ENCODE data around the gene FLII. TPM values are rescaled to one million over a fixed set of nuclear protein-coding genes. Genes with fewer than 3 reads are reported as not detected.

The FLII gene
- total RNA-seq, 1 donor from 2014 or later = 277 TPM

DNA sequence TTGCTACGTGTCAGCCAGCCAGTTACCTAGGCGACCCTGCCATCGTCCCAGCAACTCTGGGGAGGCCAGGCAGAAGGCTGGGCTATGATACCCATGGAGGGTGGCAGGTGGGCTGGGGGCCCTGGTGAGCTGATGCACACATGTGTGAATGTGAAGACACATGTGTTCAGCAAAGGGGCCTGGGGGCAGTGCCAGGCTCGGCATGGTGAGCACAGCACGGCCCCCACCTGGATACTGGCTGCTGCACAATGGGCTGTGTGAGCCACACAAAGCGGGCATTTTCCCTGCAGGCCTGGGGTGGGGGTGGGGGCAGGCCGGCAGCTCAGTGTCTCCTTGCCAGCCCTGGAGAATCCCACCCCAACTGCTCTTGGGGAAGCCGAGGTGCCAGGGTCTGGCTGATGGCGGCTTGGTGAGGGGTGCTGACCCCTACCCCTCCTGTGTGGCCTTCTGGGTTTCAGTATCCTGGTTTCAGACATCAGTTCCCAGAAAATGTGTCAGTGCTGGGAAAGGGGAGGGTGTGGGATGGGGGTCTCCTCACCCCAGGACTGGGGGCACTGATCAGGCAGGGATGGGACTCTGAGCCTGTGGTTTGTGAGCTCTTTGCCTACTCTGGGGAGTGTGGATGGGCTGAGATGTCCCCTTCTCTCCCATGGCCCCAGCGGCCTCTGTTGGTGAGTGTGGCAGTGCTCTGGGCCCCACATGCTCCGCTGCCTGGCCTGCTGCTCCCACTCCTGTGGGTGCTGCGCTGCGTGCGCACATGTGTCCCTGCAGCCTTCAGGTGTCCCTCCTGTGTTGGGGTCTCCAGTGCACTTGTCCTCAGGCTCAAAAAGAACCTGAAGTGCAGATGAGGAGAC lies 28.0 kb downstream of the FLII start:
- H3K27me3 ChIP-seq = no peaks in the 10 kb centered on the region
- peaks cover 0 to 15% of the 10 kb centered on the region in 2 donors for H3K36me3 ChIP-seq
- H3K4me3 ChIP-seq = no peak overlapping the region
- peaks cover 21% of the 10 kb centered on the region for H3K4me1 ChIP-seq
- intact Hi-C loops (cut with DNase I) = no loop called here
- no peak for DNase-seq (ENCODE audit: extremely low spot score in 2 of 2)
- TF ChIP-seq POLR2A (IDR thresholded peaks at IDR 0.05) = no peak
- TF ChIP-seq POLR2AphosphoS5 (IDR thresholded peaks at IDR 0.05; ENCODE audit: insufficient read depth in 1 of 2, low read depth in 1 of 2) = no peak
- TF ChIP-seq, protein P1, sequence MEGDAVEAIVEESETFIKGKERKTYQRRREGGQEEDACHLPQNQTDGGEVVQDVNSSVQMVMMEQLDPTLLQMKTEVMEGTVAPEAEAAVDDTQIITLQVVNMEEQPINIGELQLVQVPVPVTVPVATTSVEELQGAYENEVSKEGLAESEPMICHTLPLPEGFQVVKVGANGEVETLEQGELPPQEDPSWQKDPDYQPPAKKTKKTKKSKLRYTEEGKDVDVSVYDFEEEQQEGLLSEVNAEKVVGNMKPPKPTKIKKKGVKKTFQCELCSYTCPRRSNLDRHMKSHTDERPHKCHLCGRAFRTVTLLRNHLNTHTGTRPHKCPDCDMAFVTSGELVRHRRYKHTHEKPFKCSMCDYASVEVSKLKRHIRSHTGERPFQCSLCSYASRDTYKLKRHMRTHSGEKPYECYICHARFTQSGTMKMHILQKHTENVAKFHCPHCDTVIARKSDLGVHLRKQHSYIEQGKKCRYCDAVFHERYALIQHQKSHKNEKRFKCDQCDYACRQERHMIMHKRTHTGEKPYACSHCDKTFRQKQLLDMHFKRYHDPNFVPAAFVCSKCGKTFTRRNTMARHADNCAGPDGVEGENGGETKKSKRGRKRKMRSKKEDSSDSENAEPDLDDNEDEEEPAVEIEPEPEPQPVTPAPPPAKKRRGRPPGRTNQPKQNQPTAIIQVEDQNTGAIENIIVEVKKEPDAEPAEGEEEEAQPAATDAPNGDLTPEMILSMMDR (IDR thresholded peaks at IDR 0.05) = no peak
- H3K27ac ChIP-seq = no peak overlapping the region
- H3K9me3 ChIP-seq = no peaks in the 10 kb centered on the region

DNA sequence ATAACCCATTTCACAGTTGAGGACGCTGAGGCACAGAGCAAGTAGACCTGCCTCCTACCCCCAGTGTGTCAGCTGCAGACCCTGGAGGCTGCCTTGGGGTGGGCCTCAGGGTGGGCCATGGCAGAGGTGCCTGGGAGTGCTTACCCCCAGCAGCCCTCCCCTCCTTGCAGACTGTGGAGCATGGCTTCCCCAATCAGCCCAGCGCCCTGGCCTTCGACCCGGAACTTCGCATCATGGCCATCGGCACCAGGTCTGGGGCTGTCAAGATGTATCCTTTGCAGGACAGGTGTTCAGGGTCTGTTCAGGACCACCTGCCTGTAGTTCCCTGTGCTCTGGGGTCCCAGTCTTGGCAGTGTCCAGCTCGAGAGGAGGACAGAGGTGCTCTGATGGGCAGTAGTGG lies 28.8 kb downstream of the FLII start:
- intact Hi-C loops (cut with DNase I) = no loop called here
- Histone ChIP-seq H3K27me3 (no peaks in the 10 kb centered on the region), H3K27ac (no peak overlapping the region), H3K4me1 (peaks cover 17% of the 10 kb centered on the region), H3K9me3 (no peaks in the 10 kb centered on the region), H3K36me3 (peaks cover 0 to 10% of the 10 kb centered on the region in 2 donors), H3K4me3 (no peak overlapping the region)
- TF ChIP-seq, protein P1 (IDR thresholded peaks at IDR 0.05) = no peak
- TF ChIP-seq POLR2AphosphoS5 (IDR thresholded peaks at IDR 0.05; ENCODE audit: insufficient read depth in 1 of 2, low read depth in 1 of 2) (no peak), POLR2A (IDR thresholded peaks at IDR 0.05) (no peak)
- DNase-seq (ENCODE audit: extremely low spot score in 2 of 2) = no peak

DNA sequence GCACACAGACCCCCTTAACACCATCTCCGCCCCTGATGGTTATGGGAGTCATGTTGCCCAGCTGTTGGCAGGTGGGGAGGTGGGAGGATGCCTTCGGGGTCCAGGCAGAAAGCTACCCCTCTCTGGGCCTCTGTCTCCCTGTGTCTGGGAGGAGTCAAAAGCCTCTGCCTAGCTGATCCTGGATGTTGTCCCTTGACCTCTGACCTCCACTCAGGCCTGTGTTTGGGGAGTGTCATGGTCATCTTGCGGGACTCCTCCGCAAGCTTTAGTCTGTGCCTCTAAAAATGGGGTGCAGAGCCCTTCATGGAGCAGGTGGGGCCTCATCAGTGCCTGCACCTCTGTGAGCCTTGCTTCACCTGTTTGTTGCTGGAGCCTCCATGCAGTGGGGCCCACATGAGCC lies 29.3 kb downstream of the FLII start:
- DNase-seq (ENCODE audit: extremely low spot score in 2 of 2) = no peak
- Histone ChIP-seq H3K4me1 (peaks cover 22% of the 10 kb centered on the region), H3K4me3 (no peak overlapping the region), H3K27ac (no peak overlapping the region), H3K36me3 (peaks cover 0 to 5% of the 10 kb centered on the region in 2 donors), H3K9me3 (no peaks in the 10 kb centered on the region), H3K27me3 (no peaks in the 10 kb centered on the region)
- TF ChIP-seq POLR2A (IDR thresholded peaks at IDR 0.05) (no peak), POLR2AphosphoS5 (IDR thresholded peaks at IDR 0.05; ENCODE audit: insufficient read depth in 1 of 2, low read depth in 1 of 2) (no peak)
- TF ChIP-seq, protein P1 (IDR thresholded peaks at IDR 0.05) = no peak
- intact Hi-C loops (cut with DNase I) = no loop called here

DNA sequence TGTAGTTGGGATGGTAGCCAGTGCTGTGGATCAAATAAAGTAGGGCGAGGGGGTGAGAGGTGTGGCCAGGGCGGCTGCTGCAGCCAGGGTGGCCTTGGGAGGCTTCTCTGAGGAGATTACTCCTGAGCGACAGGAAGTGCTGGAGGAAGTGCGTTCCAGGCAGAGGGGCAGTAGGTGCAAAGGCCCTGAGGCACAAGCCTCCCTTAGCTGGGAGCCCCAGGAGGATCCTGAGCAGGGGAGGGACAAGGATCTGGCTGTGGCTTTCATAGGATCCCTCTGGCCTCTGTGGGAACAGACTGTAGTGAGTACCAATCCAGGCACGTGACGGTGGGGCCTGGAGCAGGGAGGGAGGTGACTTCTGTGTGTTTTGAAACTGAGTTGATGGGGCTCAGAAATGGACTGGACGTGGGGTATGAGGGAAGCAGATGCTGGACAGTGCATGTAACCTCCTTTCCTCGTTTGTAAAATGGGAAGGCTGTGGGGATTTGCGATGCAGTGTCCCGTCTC lies 30.3 kb downstream of the FLII start:
- Histone ChIP-seq H3K9me3 (no peaks in the 10 kb centered on the region), H3K27ac (no peak overlapping the region), H3K27me3 (no peaks in the 10 kb centered on the region), H3K36me3 (no peaks in the 10 kb centered on the region), H3K4me3 (no peak overlapping the region), H3K4me1 (peaks cover 22% of the 10 kb centered on the region)
- DNase-seq (ENCODE audit: extremely low spot score in 2 of 2) = no peak
- TF ChIP-seq POLR2AphosphoS5 (IDR thresholded peaks at IDR 0.05; ENCODE audit: insufficient read depth in 1 of 2, low read depth in 1 of 2) (no peak), POLR2A (IDR thresholded peaks at IDR 0.05) (no peak)
- TF ChIP-seq, protein P1 (IDR thresholded peaks at IDR 0.05) = no peak
- intact Hi-C loops (cut with DNase I) = no loop called here

DNA sequence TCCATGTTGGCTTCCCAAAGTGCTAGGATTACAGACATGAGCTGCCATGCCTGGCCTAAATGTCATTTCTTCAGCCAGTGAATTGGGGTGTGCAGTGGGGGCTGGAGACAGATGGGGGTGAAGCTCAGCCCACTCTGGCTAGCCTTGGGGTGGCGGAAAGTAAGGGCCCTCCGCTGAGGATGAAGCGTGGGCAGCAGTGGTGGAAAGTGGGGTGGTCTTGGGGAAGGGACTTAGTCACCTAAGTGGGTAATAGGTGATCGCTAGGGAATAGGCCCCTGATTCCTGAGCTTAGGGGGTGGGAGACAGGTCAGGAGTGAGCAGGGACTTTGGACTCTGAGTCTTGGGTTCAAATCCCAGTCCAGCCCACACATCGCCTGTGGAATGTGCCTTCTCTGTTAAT lies 30.9 kb downstream of the FLII start:
- intact Hi-C loops (cut with DNase I) = no loop called here
- H3K4me3 ChIP-seq = no peak overlapping the region
- no peaks in the 10 kb centered on the region for H3K36me3 ChIP-seq
- TF ChIP-seq, protein P1 (IDR thresholded peaks at IDR 0.05) = no peak
- no peak for TF ChIP-seq POLR2AphosphoS5 (IDR thresholded peaks at IDR 0.05; ENCODE audit: insufficient read depth in 1 of 2, low read depth in 1 of 2)
- TF ChIP-seq POLR2A (IDR thresholded peaks at IDR 0.05) = no peak
- no peak overlapping the region for H3K27ac ChIP-seq
- no peak for DNase-seq (ENCODE audit: extremely low spot score in 2 of 2)
- H3K4me1 ChIP-seq = peaks cover 22% of the 10 kb centered on the region
- no peaks in the 10 kb centered on the region for H3K9me3 ChIP-seq
- H3K27me3 ChIP-seq = no peaks in the 10 kb centered on the region

Data from vagina (tissue), 2 donors.